Heart left ventricle (tissue), 16 donors: Measurements from ENCODE around the gene SPECC1L. TPM values are rescaled to one million over a fixed set of nuclear protein-coding genes. Genes with fewer than 3 reads are reported as not detected.

ENCODE experiments used
- ATAC-seq, 4 donors: fragments of 200-7000 bp; cut with Tn5 transposase; one replicate each; pipeline ENCODE4 v1.9.1; 2020 to 2022; ENCODE audit warnings: moderate library complexity in 4 of 4, mild to moderate bottlenecking in 3 of 4, moderate number of reproducible peaks in 1 of 4
- DNase-seq, 5 donors: peaks; one replicate each; pipeline ENCODE4 v3.0.0-alpha.2; 2020
- H3K27ac ChIP-seq, 12 donors: fragments of 200-600 bp; sonication (generic) in 4 of 12; one replicate each; pipeline versions ENCODE4 v1.5.0 to v1.8.0; 2016 to 2022; ENCODE audit warnings: mild to moderate bottlenecking in 2 of 12
- H3K27me3 ChIP-seq, 9 donors: fragments of 200-600 bp; sonication (generic) in 2 of 9; one replicate each; pipeline versions ENCODE4 v1.5.1 to v1.8.0; 2016 to 2022; ENCODE audit warnings: mild to moderate bottlenecking in 3 of 9
- H3K36me3 ChIP-seq, 9 donors: fragments of 200-600 bp; sonication (generic) in 2 of 9; one replicate each; pipeline versions ENCODE4 v1.5.0 to v1.8.0; 2018 to 2022; ENCODE audit warnings: mild to moderate bottlenecking in 2 of 9
- H3K4me1 ChIP-seq, 12 donors: fragments of 200-600 bp; sonication (generic) in 4 of 12; one replicate each; pipeline versions ENCODE4 v1.5.0 to v1.8.0; 2016 to 2022; ENCODE audit warnings: mild to moderate bottlenecking in 3 of 12
- H3K4me3 ChIP-seq, 12 donors: fragments of 200-600 bp; sonication (generic) in 4 of 12; one replicate each; pipeline versions ENCODE4 v1.5.0 to v1.8.0; 2017 to 2022; ENCODE audit warnings: mild to moderate bottlenecking in 9 of 12, moderate library complexity in 4 of 12
- H3K9me3 ChIP-seq, 12 donors: fragments of 200-600 bp; sonication (generic) in 4 of 12; one replicate each; pipeline versions ENCODE4 v1.5.0 to v1.8.0; 2016 to 2022; ENCODE audit warnings: mild to moderate bottlenecking in 1 of 12
- CTCF ChIP-seq, 12 donors: fragments of 200-600 bp; sonication (generic) in 4 of 12; IDR thresholded peaks; one replicate each; pipeline versions ENCODE4 v1.5.0 to v1.8.0; 2018 to 2022; ENCODE audit warnings: antibody characterized with exemption in 12 of 12, mild to moderate bottlenecking in 5 of 12
- POLR2A ChIP-seq, 2 donors: fragments of 450-650 bp; IDR thresholded peaks; one replicate each; pipeline ENCODE4 v1.6.1; 2017; ENCODE audit warnings: antibody characterized with exemption in 2 of 2, mild to moderate bottlenecking in 2 of 2, moderate library complexity in 2 of 2
- WGBS, 4 donors: extraction: QIAGEN DNeasy Blood & Tissue Kit in 2 of 4; methylation state at CpG; one replicate each; pipeline versions ENCODE4 v1.1.5 to v1.1.7; 2013 to 2018; 5-methylcytosine and 5-hydroxymethylcytosine counted together
- intact Hi-C, 10 donors: fragments of 100-400 bp; cut with DNase I; formaldehyde crosslinking; loops; one replicate each; pipeline versions ENCODE4 v1.11.1 to v1.14.2; 2022
- polyA plus RNA-seq, 2 donors: library from polyadenylated mRNA; stranded (reverse); fragments of 200-250 nt; gene quantifications; one replicate each; pipeline ENCODE4 v1.2.3, GENCODE V29; 2013
- total RNA-seq, 9 donors: library from RNA; depleted of rRNA in 2 of 9; stranded (reverse); fragments of >200 nt in 2 of 9; fragmentation: NEBNext Ultra II Directional in 3 of 9; extraction: Animal tissue kit (Norgen Biotek cat#: 25700) in 3 of 9; gene quantifications; one replicate each; pipeline versions ENCODE4 v1.1.0 to v1.2.4, GENCODE V29; 2016 to 2023
- donor health status: ischemic (EF 13 %, LVEDD 7.1; RV severe dilation, severe dysfunction).
- donor health status: healthy with polysubstance abuse.
- donor health status: DM: no; HTN: yes; CAD: no.
- donor health status: DM: no; HTN: no; CAD: no.
- donor health status: ischemic (EF 25% LVEDD 6.9; RV normal size, moderate dysfunction).
- donor health status: ischemic (EF 25% LVEDD 5.7; RV mildly dilated, moderate dysfunction).
- donor health status: healthy.
- donor health status: DM: yes; HTN: yes; CAD: no.
- donor health status: ischemic (EF 35%, LVEDD 5.7; RV mildly dilated, moderate dysfunction).
- donor health status: nonischemic (EF 11% LVEDD 7.7; RV severe dilation, severe dysfunction).
- donor health status: DM: yes; HTN: yes; CAD: no.
- donor health status: PGD.
- donor health status: ischemic (EF 29% LVEDD 5.4; RV normal size, mild dysfunction).
- donor health status: nonischemic (EF 23%, LVEDD 6.1; RV moderate dilation, normal function).

SPECC1L gene
- total and polyA plus RNA-seq, 11 donors: 9.8 to 65.3 (median 38.9) TPM

GRCh38 chr22:24401931-24402367, 131.3 kb downstream of the SPECC1L start:
- Histone ChIP-seq H3K36me3 (peaks cover 0 to 34% (median 12%) of the 10 kb centered on the region in 9 donors), H3K4me3 (peak overlapping the region in 5 of 12 donors; percentile 14 to 37 (median 21)), H3K27ac (peak overlapping the region in 11 of 12 donors; percentile 47 to 93 (median 83)), H3K9me3 (no peaks in the 10 kb centered on the region), H3K4me1 (peaks cover 0 to 72% (median 60%) of the 10 kb centered on the region in 12 donors), H3K27me3 (no peaks in the 10 kb centered on the region)
- intact Hi-C loops: loop anchor here in 2 of 10 donors (5.0 to 10.0 kb wide), 2 partner anchors 67 to 75 kb away; no protein-coding TSS in a partner anchor
- ATAC-seq (peak in 3 of 4 donors; percentile 14 to 44 (median 28)), DNase-seq (peak in 1 of 5 donors; percentile 25)
- 73 to 82% (median 78%) methylated on average over 5 of the region's 5 CpGs for WGBS, 4 donors
- no peak for TF ChIP-seq CTCF (IDR thresholded peaks at IDR 0.05)
- TF ChIP-seq POLR2A (IDR thresholded peaks at IDR 0.05): no peak

- 12 to 19% (median 13%) methylated on average over 3 of the region's 3 CpGs for WGBS, 4 donors
- intact Hi-C loops: loop anchor here in 2 of 10 donors (5.0 to 10.0 kb wide), 2 partner anchors 68 to 75 kb away; no protein-coding TSS in a partner anchor
- ATAC-seq (peak; percentile 91 to 94 (median 93)), DNase-seq (peak; percentile 80 to 91 (median 87))
- peaks cover 0 to 29% (median 7%) of the 10 kb centered on the region in 9 donors for H3K36me3 ChIP-seq
- H3K4me3 ChIP-seq: peak overlapping the region in 5 of 12 donors; percentile 14 to 37 (median 21)
- H3K27me3 ChIP-seq: no peaks in the 10 kb centered on the region
- peak overlapping the region; percentile 47 to 93 (median 82) for H3K27ac ChIP-seq
- H3K9me3 ChIP-seq: no peaks in the 10 kb centered on the region
- TF ChIP-seq POLR2A (IDR thresholded peaks at IDR 0.05) (no peak), CTCF (IDR thresholded peaks at IDR 0.05) (no peak)
- peaks cover 0 to 72% (median 64%) of the 10 kb centered on the region in 12 donors for H3K4me1 ChIP-seq
Measured at GRCh38 chr22:24402460-24403192, 132.0 kb downstream of the SPECC1L start.

GRCh38 chr22:24403346-24403745, 132.7 kb downstream of the SPECC1L start:
- DNase-seq: no peak
- peaks cover 0 to 78% (median 71%) of the 10 kb centered on the region in 12 donors for H3K4me1 ChIP-seq
- TF ChIP-seq CTCF (IDR thresholded peaks at IDR 0.05) (no peak), POLR2A (IDR thresholded peaks at IDR 0.05) (no peak)
- intact Hi-C loops: loop anchor here in 2 of 10 donors (5.0 to 10.0 kb wide), 2 partner anchors 69 to 76 kb away; no protein-coding TSS in a partner anchor
- no peaks in the 10 kb centered on the region for H3K9me3 ChIP-seq
- no peaks in the 10 kb centered on the region for H3K27me3 ChIP-seq
- peaks cover 0 to 23% (median 7%) of the 10 kb centered on the region in 9 donors for H3K36me3 ChIP-seq
- H3K4me3 ChIP-seq: no peak overlapping the region
- 90 to 91% (median 91%) methylated on average over 3 of the region's 3 CpGs for WGBS, 4 donors
- ATAC-seq: no peak
- peak overlapping the region; percentile 47 to 93 (median 82) for H3K27ac ChIP-seq
